GM21447 (cell line): ENCODE results near the gene TMEM82.

Experiments used
- ATAC-seq: cut with Tn5 transposase; IDR thresholded peaks from one replicate; pipeline ENCODE4 v1.9.1; 2021; ENCODE audit not compliant: unreplicated experiment

Gene TMEM82

DNA sequence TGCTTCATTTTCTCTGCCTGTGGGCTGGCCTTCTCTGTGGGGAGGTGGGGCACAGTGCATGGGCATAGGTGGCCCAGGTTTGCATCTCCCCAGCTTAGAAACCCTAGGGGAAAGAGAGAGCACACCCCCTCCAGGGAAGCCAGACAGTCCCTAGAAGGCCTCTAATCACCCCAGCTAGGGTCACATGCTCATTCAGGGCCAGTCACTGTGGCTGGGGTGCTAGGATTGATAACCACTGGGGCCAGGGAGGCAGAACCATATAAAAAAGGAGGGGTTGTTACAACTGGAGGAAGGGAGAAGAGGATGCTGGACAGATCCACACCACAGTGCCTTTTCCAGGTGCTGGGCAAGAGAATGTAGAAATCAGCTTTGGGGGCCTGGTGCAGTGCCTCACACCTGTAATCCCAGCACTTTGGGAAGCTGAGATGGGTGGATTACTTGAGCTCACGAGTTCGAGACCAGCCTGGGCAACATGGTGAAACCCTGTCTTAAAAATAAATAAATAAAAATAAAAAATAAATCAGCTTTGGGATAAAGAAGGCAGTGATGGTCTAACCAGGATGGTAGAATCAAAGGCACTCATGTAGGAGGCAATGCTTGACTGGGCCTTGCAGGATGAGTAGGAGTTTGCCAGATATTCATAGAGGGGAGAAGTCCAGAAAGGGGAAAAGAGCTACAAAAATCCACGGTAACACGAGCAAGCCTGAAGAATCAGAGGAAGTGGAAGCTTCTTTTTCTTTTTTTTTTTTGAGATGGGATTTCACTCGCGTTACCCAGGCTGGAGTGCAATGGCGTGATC, 35.8 kb downstream of the TMEM82 start:
- no peak for ATAC-seq

DNA sequence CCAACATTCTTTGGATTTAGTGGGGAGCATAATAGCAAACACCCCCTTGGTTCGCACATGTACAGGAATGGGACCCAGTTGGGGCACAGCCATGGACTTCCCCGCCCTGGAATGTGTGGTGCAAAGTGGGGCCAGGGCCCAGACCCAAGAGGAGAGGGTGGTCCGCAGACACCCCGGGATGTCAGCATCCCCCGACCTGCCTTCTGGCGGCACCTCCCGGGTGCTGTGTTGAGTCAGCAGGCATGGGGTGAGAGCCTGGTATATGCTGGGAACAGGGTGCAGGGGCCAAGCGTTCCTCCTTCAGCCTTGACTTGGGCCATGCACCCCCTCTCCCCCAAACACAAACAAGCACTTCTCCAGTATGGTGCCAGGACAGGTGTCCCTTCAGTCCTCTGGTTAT, 43.4 kb downstream of the TMEM82 start:
- ATAC-seq: no peak

DNA sequence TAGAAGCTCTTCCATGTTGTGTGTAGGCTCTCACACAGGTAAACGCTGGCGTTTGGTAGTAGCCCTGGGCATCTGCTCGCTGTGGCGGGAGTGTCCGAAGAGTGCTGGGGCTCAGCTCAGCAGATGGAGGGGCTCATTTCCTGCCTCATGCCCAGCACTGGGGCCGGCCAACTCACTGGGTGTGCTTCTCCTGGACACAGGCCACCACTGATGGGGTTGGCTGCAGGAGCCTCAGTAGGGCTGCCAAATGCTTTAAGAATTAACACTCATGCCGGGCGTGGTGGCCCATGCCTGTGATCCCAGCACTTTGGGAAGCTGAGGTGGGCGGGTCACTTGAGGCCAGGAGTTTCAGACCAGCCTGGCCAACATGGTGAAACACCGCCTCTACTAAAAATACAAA, 44.3 kb downstream of the TMEM82 start:
- ATAC-seq: no peak

DNA sequence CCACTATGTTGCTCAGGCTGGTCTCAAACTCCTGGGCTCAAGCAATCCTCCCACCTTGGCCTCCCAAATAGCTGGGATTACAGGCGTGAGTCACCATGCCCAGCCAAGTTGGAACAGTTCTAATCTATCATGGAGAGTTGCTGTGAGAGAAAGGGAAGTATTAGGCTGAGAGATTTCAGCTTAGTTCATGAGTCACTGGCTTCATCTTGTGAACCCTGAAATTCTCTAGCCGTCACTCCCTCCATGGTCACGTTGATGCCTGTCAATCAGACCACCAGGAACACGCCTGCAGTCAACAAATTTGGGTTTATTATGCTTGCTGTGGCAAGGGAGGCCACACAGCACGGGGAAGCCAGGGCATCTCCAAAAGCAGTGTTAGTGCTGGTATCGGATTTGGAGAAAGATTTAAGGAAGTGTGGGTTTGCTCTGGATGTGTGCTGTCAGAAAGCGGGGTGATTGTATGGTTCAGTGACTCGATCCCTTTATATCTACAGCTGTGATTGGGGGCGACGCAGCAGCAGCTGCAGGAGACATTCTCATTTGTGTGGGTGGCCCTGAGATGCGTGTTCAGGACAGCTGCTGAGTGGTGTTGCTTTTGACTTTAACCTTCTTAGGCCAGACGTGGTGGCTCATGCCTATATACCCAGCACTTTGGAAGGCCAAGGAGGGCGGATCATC, 46.5 kb downstream of the TMEM82 start:
- ATAC-seq: no peak

DNA sequence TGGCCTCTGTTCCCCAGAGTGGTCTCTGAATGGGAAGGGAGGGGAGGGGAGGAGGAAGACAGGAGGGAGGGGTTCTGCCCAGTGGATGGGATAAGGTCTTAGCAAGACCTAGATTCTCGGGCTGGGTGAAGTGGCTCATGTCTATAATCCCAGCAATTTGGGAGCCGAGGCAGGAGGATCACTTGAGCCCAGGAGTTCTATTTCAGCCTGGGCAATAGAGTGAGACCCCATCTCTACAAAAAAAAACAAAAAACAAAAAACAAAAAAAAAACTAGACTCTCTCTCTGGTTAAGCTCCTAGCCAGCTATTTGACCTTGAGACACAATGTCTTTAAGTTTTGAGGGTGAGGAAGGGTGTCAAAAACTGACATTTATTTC, 53.8 kb downstream of the TMEM82 start:
- ATAC-seq: no peak
